PC-9 (cell line): ENCODE measurements around the gene CDT1.

Experiments
- EZH2 ChIP-seq: fragments of 200-600 bp; sonication (generic); IDR thresholded peaks from 2 replicates; pipeline ENCODE4 v1.8.0; 2017; ENCODE audit warnings: antibody characterized with exemption, low read depth
- TF ChIP-seq, protein P1 (sequence below): fragments of 200-600 bp; sonication (generic); conservative IDR thresholded peaks from 2 replicates; pipeline ENCODE4 v1.6.1; 2017; ENCODE audit warnings: mixed run types, antibody characterized with exemption, mild to moderate bottlenecking, moderate library complexity

DNA sequence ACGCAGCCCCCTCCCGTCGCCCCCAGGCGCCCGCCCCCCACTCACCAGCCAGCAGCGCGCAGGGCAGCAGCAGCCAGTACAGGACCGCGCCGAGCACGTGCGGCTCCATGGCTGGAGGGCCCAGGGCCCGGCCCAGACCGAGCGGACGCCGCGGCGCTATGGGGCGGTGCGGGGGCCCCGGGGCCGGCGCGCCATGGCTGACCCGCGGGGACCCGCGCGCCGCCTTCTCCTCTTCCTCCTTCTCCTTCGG is 18.8 kb upstream of the CDT1 start:
- TF ChIP-seq, protein P1, sequence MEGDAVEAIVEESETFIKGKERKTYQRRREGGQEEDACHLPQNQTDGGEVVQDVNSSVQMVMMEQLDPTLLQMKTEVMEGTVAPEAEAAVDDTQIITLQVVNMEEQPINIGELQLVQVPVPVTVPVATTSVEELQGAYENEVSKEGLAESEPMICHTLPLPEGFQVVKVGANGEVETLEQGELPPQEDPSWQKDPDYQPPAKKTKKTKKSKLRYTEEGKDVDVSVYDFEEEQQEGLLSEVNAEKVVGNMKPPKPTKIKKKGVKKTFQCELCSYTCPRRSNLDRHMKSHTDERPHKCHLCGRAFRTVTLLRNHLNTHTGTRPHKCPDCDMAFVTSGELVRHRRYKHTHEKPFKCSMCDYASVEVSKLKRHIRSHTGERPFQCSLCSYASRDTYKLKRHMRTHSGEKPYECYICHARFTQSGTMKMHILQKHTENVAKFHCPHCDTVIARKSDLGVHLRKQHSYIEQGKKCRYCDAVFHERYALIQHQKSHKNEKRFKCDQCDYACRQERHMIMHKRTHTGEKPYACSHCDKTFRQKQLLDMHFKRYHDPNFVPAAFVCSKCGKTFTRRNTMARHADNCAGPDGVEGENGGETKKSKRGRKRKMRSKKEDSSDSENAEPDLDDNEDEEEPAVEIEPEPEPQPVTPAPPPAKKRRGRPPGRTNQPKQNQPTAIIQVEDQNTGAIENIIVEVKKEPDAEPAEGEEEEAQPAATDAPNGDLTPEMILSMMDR: no peak
- TF ChIP-seq EZH2: no peak
